Peyer's patch (tissue), 4 donors: ENCODE data around the gene MEGF10.

Experiments used
- CTCF ChIP-seq, 6 experiments: fragments of 450-650 bp in 4 of 6; fragments of 200-600 bp in 2 of 6; sonication (generic) in 1 of 6; IDR thresholded peaks; one replicate each; pipeline ENCODE4 v1.5.1; 2017 to 2019; ENCODE audit warnings: antibody characterized with exemption in 6 of 6, mild to moderate bottlenecking in 3 of 6, moderate library complexity in 1 of 6
- POLR2A ChIP-seq, 2 donors: fragments of 450-650 bp; IDR thresholded peaks; one replicate each; pipeline ENCODE4 v1.5.1; 2017; ENCODE audit warnings: antibody characterized with exemption in 2 of 2, mild to moderate bottlenecking in 2 of 2, moderate library complexity in 2 of 2

GRCh38 chr5:127308945-127309344 lies 18.3 kb downstream of the MEGF10 start:
- TF ChIP-seq CTCF (IDR thresholded peaks at IDR 0.05) (no peak), POLR2A (IDR thresholded peaks at IDR 0.05) (no peak)
